HuH-7 (cell line): ENCODE results near the gene NRCAM.
A peak's percentile ranks its signal among the peaks of the same experiment; 100 is the strongest.

Source experiments
- DNase-seq: peaks from one replicate; pipeline ENCODE4 v3.0.0; 2011; ENCODE audit warnings: low spot score

The NRCAM gene

DNA sequence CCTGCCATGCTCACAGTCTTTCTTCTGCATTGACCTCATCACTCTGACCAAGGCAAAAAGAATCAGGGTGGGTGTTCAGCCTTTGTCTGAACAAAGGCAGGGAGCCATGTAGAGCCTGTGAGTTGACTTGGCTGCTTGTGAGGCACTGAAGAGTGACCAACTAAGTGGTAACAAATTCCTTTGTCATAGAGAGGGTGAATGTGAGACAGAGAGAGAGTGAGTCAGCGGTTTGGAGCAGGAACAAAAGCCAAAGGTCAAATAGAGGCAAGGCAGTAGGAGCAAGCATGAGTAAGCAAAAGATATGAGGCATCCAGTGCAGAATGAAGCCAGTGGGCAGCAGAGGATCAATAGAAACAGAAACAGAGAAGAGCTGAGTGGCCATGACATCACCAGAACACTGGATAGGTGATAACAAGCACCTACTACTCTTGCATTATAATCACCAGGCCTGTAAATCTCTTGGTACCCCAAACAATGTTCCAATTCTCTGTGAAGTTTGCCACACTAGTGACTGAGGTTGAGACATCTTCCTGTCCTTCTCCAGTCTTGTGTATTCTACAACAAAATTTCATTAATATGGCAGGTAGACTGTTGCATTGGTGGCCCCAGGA, 209.9 kb downstream of the NRCAM start:
- DNase-seq: peak; percentile 59

DNA sequence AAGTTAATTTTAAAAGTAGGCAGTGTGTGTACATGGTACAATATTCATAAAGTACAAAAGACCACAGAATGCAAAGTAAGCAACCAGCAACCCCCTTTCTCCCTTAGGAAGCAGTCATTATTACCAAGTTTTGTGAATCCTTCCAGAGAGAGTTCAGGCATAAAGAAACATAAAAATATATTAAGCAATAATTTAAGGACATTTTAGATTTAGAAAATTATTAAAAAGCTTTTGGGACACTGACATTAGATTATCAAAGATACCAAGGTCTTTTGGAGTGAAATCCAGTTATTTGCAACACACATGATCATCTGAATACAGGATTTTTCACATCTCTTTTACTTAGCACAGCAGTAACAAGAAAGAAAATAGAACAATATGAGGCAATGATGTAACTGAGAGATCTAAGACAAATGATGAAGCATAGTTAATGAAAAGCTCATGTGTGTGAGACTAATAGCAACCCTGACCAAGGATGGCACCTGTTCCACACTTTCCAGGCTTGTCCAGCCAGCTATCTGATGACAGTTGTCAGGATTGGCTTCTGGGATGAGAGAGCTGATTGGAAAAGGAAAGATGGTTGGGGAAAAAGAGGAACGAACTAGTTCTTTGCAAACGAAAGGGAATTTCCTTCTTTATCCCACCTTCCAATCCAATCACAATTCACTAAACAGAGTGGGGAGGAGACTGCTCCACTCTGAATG, 210.6 kb downstream of the NRCAM start:
- no peak for DNase-seq

DNA sequence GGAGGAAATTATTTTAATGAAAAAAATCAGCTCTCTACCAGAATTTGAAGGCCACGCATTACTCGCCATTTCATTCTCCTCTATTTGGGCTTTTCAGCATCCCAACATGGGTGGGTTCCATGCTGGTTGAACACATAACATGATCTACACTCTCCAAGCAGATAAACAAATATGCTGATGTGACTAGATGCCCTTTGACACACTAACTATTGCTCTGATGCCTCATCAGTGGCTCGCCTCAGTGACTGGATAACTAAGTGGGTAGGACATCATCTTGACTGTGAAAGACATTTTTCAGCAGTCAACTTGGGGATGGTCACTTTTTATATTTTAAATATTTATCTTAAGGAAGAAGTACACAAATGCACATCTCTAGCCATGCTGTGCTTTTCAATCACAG, 212.1 kb downstream of the NRCAM start:
- no peak for DNase-seq

DNA sequence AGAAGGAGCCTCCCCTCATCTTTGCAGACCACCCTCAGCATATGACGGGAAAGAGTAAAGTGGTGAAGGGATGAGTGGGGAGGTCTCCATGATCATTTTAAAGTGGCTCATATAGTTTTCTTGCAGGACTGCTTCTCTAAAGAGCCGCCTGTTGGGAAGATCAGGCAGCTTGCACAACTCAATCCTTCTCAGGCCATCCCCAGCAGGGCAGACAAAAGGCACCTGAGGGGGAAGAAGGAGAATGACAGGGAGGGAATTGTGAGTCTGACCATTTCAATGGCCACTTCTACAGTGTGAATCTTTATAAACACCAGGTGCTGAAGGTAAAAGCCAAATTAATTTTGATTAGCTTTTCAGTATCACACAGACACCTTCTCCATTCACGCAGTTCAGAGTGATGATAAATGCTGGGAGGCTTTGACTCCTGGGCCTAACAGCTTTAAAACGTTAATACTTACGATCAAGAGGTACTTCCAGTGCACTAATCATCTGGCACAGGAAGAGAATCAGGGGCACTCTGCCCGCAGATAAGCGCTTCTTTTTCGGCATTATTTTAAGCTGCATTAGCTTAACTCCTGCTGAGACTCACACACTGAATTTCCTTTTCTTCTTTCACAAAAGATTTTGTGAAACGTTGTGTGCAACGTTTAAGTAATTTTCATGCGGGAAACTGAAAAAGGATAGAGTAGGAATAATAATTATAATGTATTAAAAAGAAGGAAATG, 216.6 kb downstream of the NRCAM start:
- DNase-seq: no peak

DNA sequence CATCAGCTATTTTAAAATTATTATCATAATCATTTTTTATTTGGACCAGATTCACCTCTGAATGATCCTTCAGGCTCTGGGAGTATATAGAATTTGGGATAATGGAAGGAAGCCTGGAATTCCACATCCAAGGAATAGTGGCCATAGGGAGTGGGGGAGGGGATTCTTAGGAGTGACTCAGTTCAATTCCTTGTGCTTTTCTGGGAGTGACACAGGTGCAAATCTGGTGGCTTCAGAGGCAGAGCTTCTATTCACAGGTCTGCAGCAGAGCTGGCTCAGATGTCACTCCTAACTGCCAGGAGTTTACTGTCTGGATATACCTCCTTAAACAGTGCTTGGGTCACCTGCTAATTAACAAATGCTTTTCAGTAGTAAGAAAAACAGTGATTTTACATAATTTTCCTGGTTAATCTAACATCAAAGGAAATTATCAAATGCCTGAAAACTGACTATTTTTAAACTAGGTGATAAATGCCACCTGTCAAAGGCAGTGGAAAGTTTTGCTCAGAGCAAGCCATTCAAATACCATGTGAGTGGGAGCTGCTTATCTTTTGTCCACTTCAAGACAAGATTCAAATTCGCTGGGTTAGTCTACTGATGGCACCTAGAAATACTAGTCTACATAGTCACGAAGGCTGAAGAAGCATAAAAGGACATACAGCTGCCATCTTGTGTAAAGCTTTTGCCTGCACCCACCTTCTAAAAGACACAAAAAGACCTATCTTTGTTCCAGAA, 219.4 kb downstream of the NRCAM start:
- no peak for DNase-seq

DNA sequence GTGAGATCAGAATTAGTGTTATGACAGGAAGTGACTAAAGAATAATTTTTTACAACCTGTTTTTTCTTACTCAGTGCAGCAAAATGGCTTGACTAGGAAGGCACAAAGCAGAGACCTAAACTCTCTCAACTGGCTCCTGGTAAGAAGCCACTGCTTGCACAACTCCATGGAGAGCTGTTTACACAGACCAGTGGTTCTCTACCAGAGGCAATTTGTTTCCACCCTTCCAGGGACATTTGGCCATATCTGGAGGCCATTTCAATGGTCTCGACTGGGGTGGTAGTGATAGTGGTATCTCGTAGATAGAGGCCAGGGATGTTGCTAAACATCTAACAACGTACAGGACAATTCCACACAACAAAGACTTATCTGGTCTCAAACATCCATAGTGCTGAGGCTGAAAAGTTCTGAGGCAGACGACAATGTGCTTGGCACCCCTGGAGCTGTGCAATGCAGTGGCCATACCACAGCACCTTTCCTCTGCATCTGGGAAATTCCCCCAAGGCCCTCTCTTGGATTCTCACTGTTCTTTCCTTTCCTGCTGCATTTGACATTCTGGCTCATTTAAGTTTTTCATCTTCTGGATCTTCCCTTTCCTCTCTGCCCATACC, 220.7 kb downstream of the NRCAM start:
- DNase-seq: no peak

DNA sequence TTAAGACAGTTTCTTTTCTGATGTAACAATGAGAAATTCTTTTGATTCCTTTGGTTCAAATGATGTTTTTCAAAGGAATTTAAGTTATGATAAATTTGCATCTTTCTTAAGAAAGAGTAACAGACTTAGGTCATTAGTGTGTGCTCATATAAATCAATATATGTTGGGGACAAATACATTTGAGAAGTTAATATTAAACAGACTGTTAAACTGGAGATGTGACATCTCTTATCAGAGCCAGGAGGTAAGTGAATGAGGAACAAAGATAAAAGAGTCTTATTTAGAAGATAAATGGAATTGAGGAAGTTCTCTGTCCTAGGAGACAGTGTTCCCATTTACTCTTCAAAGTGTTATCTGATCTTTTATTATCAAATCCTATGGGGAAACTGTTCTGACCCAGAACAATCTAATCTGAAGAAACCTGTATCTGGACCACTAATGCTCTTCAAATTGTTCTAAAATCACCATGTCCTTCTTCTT, 221.2 kb downstream of the NRCAM start:
- no peak for DNase-seq

DNA sequence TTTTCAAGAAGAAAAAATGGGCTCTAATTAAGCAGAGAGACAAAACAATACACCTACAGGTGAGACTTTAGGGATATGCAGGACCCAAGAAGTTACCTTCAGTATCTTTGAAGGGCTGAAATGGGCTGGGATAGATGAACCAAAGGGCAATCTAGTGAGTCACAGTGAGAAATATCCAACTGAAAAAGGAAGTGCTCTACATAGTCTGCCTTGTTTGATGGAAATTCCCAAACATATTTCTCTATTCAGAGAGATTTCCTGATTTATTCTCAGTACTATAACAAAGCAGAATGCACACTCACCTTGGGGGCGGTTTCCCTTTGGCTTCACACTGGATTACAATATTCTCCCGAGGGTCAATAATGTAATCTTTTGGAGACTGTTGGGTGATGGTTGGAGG, 222.0 kb downstream of the NRCAM start:
- no peak for DNase-seq

DNA sequence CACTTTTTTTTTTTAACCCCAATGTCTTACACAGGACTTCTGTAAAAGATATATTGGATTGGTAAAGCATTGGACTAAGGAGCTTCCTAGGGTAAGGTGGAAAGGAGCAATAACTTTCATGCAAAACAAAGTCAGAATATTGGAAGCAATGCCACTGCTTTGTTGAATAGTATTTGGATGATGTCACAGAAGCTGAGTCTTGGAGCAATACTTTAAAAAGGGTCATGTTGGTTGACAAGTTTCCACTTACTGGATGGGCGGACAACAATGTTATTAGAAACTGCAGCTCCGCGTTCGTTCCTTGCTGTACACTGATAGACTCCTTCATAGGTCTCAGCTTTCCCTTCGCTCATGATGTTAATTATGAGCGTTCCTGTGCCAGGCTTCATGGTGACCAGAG, 224.2 kb downstream of the NRCAM start:
- no peak for DNase-seq

DNA sequence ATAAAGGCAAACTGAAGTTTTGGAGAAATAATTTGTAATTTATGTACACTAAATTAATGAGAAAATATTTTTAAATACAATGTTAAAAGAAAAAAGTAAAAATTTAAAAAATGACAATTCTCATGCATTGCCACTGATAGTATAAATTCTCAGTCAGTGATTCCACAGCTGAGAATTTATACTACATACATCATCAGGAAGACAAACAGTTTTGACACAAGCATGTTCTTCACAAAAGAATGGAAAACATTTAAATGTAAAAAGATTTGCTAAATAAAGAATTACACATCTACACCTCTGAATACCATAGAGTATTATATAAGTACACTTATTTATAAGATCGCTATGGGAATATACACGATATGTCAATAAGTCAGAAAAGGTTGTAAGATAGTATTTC, 225.0 kb downstream of the NRCAM start:
- no peak for DNase-seq

DNA sequence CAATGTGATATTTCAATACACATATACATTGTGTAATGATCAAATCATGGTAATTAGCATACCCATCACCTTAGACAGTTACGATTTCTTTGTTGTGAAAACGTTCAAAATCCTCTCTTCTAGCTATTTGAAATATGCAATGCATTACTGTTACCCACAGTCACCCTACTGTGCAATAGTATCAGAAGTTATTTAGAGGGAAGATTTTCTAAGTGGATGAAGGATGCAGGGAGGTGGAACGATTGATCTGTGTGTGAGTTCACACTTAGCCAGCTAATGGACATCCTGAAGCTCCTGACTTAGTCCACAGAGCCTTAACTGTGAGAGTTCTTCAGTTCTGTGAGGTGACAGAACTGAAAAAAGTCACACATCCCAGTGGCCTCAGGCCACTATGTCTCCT, 228.9 kb downstream of the NRCAM start:
- DNase-seq: no peak

DNA sequence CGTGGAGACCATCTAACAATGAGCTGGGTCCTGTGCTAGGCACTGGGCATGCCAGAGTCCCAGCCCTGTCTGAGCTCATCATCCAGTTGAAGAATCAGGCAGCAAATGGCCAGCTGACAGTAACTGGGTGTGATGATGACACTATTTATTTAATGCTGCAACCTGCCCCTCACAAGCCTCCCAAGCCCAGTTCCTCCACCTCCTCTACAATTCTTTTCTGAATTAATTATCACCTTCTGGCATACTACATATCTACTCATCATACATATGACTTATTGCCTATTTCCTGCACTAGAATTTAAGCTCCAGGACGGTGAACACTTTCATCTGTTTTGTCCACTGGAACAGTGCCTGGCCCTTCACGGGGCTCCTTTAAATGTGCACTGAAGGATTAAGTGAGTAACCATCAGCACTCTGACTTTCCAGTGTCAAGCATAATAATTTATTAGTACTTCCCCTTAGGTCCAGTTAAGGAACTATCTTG, 229.4 kb downstream of the NRCAM start:
- DNase-seq: no peak

DNA sequence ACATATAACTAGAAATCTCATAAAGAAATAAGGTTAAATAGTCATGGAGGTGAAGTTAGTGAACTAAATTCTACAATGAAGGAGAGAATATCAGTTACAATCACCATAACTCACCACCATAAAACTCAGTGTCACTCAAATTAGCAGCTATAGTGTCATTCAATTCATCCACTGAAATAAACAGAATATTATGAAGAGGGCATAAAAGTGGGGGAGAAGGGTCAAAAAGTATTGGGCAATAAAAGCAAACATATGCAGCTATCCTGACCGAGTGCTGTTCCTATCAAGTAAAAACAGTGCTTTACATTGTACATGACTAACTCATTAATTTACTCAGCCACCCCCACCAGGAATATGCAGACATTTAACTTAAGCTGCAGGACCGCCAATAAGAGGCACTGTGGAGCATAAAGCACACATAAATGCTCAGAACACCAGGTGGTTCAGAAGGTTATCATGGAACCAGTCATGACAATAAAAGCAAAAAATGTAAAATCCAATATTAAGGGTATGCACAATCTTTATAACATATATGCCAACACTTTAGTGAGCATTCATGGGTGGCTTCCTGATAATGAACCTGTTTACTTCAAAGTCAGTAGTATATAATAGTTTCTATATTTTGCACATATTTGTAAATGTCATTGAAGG, 230.6 kb downstream of the NRCAM start:
- DNase-seq: no peak

DNA sequence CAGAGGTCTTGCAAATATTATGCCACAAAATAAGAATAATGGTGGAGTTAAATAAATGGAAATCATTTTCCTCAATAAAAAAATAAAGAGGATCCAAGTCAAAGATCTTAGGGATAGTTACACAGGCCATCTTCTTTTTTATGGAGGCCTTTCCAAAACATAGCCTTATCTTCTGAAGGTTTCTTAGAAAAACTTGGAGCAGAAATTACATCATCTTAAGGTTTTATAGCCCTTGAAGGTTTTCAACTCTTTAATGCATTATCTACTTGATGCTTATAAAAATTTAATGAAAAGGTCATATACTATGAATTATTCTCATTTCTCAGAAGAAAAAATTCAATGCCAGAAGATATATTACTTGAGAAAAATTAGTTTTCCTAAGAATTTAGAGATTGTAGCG, 231.8 kb downstream of the NRCAM start:
- no peak for DNase-seq

DNA sequence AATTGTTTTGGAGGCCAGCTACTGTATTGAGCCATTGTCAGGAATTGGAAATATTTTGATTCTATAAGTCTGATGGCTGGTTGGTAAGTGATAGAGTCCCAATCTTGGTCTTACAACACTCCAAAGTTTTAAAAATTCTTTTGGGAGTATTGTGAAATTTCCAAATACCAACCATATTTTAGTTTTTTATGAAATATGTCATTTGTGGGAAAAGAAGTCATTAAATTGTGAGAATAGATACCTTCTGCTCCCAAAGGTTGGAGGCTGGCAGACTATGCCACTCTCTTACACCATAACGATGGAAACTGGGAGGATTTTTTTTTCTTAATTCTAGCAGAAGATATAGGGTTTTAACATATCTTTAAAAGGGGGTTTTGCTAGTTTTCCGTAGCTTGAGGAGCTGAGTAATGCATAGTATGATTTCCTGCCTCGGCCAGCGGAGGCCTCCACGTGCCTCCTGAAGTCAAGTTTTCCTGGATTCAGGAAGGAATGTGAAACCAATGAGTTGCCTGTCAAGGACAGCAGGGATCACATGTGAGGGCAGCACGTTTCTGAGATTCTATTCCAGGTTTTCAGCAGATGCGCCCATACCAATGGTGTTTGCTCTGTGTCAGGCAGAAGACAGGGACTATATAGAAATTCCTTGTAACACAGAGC, 233.9 kb downstream of the NRCAM start:
- DNase-seq: no peak

DNA sequence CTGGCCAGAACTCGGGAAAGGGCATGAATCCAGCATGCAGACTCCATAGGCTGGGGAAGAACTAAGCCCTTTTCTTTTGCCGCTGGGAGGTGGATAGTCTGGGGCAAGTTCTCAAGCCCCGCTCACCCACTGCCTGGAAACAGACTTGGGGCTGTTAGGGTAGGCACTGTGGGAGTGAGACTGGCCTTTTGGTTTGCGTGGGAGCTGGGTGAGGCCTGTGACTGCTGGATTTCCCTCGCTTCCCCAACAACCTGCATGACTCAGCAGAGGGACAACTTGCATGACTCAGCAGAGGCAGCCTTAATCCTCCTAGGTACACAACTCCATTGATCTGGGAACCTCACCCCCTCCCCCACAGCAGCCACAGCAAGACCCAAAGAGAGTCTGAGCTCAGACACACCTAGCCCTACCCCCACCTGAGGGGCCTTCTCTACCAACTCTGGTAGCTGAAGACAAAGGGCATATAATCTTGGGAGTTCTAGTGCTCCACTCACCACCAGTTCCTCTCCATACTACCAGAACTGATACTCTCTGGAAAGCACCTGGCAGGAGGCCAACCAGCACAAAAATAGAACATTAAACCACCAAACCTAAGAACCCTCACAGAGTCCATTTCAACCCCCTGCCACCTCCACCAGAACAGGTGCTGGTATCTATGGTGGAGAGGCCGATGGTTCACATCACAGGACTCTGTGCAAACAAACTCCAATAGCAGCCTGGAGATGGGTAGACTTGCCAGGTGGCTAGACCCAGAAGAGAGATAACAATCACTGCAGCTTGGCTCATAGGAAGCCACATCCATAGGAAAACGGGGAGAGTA, 244.6 kb downstream of the NRCAM start:
- no peak for DNase-seq

DNA sequence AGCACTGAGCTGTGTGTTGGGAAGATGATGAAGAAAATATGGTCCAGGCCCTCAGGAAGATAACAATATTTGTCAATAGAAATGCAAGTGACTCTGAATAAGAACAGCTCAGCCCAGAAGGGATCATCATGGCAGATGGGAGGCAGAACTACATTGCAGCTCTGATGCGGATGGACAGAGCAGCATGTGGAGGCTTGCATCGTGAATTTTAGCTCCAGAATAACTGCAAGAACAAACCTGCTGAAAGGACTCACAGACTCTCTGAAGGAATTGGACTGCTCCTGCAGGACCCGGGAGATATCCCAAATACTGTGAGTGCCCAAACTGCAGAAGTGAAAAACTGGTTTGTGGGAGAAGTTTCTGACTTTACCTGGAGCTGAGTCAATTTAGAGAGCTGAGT, 245.4 kb downstream of the NRCAM start:
- DNase-seq: no peak

DNA sequence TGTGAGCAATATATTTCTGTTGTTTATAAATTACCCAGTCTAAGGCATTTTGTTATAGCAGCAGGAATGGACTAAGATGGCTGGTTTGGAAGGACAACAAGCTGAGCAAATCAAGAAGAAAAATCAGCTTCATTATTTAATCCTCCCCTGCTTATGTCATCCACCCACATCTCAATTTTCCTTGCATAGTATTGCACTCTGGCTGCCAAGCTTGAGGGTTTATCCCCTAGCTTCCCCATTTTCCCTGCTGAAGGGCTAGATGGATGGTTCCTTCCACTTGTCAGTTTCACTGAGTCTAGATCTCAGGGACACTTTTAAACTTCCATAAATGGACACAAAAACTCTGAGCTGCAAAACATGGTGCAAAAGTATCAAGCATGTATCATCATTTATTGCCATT, 250.9 kb downstream of the NRCAM start:
- DNase-seq: no peak

DNA sequence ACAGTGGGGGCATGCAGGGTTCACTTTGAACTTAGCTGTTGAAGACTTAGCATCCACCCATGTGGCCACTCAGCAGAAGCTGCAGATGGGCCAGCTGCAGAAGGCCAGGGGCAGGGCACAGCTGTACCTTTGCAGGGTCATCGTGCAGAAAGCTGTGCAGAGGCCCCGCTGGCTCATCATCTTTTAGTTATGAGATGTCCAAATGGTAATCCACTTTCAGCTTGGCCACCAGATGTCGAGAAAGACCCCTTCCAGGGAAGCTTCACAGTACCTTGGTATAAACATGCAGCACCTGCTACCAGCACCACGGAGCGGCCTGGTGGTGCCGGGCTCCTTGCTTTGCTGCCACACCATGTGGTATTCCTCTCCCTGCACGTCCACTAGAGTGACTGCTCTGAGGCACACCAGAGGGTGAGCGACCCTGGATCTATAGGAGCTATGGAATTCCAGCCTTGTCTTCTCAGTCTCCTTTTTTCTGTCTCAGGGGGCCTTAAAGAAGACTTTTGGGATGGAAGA, 251.9 kb downstream of the NRCAM start:
- no peak for DNase-seq

DNA sequence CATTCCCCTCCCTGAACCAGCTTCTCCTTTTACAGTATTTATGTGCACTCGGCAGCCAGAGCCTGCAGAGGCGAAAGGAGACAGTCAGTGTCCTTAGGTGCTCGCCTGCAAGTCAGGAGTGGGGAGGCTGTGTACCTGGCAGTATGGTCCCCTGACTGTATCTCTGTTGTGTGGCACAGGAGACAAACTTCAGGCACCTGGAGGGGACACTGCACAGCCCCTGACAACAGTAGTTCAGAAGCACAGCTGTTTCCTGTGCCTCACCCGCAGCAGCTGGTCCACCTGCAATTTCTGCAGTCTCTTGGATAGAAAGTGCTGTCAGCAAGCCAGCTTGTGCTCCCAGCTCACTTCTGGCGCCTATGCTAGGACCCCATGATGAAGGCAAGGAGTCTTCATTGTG, 252.7 kb downstream of the NRCAM start:
- DNase-seq: no peak
